HG03439 (cell line): Measurements from ENCODE around the gene IPO7.

Experiments used
- ATAC-seq: cut with Tn5 transposase; IDR thresholded peaks from one replicate; pipeline ENCODE4 v1.9.1; 2021; ENCODE audit warnings: mild to moderate bottlenecking, moderate library complexity; ENCODE audit not compliant: unreplicated experiment

IPO7 gene

DNA sequence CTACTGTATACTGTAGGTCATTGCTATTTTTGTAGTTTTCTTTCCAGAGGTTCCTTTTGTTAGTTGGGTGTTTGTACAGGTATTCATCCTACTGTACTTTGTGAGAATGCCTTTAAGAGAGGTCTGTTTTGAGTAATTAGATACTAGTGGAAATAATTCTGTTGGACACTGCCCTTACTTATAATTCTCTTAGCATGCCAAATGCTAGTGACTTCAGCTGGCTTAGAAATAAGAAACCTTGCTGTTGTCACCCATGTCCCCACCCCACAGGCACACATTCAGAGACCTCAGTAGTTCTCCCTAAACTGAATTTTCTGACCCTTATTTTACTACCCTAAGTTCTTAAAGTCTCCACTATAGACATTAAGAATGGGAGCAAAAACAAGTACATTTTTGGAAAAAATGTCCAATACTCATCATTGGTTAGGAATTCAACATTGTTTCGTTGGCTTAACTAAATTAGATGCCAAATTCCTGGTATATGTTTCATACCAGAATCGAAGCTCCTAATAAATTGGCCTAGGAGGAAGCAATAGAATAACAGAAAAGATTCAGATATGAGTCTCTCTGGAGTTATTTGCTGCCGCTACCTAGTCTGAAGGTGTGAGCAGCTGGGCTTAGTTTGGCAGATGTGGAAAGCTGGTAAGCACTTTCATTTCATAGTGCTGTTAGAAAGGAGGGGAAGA, 104.8 kb downstream of the IPO7 start:
- ATAC-seq = no peak

GRCh38 chr11:9490376-9490775, 105.9 kb downstream of the IPO7 start:
- ATAC-seq = no peak

DNA sequence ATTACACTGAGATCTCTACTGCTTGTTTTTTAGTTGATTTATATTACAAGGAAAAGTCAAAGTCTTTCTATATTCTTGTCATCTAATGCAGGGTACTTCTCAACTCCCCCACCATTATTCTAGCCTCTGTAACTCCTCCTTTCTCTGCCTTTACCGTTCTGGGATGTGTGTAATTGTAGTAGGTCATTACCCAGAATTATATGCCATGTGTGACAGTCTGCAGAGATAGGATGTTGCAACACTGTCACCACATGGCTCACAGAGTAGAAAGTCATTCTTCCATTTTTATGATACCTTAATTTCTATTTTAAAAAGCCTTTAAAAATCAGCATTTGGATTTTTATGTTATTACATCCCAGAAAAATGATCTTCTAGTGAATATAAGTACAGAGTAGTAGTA, 109.0 kb downstream of the IPO7 start:
- ATAC-seq = no peak

- ATAC-seq = no peak
Observed at GRCh38 chr11:9494316-9494715, 109.9 kb downstream of the IPO7 start.

- ATAC-seq = no peak
Observed at GRCh38 chr11:9495803-9496514, 111.5 kb downstream of the IPO7 start.
